SIG-M5 treated with dmso at 0.1 percent for 504 hours (cell line): ENCODE results near the gene ZXDC.

Experiments
- DNase-seq: peaks from one replicate; lab custom pipeline; 2025; ENCODE audit not compliant: unreplicated experiment; lab: John Stamatoyannopoulos, UW

Gene ZXDC

GRCh38 chr3:126438186-126438585 lies 37.5 kb downstream of the ZXDC start:
- no peak for DNase-seq

GRCh38 chr3:126436826-126437717 lies 38.6 kb downstream of the ZXDC start:
- DNase-seq = no peak

GRCh38 chr3:126435456-126436315 lies 40.0 kb downstream of the ZXDC start:
- no peak for DNase-seq

GRCh38 chr3:126434931-126435411 lies 40.7 kb downstream of the ZXDC start:
- no peak for DNase-seq

GRCh38 chr3:126434264-126434590 lies 41.5 kb downstream of the ZXDC start:
- no peak for DNase-seq

- DNase-seq = no peak
Measured at GRCh38 chr3:126433496-126434263, 42.0 kb downstream of the ZXDC start.

- DNase-seq = no peak
Measured at GRCh38 chr3:126433105-126433430, 42.6 kb downstream of the ZXDC start.

- DNase-seq = no peak
Measured at GRCh38 chr3:126432361-126433104, 43.2 kb downstream of the ZXDC start.

GRCh38 chr3:126431103-126431534 lies 44.6 kb downstream of the ZXDC start:
- DNase-seq = no peak

GRCh38 chr3:126424751-126425150 lies 50.9 kb downstream of the ZXDC start:
- DNase-seq = no peak

GRCh38 chr3:126424039-126424717 lies 51.5 kb downstream of the ZXDC start:
- DNase-seq = no peak

- DNase-seq = no peak
Measured at GRCh38 chr3:126423191-126424038, 52.3 kb downstream of the ZXDC start.

- no peak for DNase-seq
Measured at GRCh38 chr3:126422571-126423091, 53.1 kb downstream of the ZXDC start.

GRCh38 chr3:126422121-126422520 lies 53.6 kb downstream of the ZXDC start:
- DNase-seq = no peak

GRCh38 chr3:126421573-126422119 lies 54.0 kb downstream of the ZXDC start:
- DNase-seq = no peak

GRCh38 chr3:126419886-126420786 lies 55.6 kb downstream of the ZXDC start:
- DNase-seq = no peak

GRCh38 chr3:126419151-126419703 lies 56.5 kb downstream of the ZXDC start:
- DNase-seq = no peak
